Measurements from ENCODE around the gene SPRR5.

The SPRR5 gene

DNA sequence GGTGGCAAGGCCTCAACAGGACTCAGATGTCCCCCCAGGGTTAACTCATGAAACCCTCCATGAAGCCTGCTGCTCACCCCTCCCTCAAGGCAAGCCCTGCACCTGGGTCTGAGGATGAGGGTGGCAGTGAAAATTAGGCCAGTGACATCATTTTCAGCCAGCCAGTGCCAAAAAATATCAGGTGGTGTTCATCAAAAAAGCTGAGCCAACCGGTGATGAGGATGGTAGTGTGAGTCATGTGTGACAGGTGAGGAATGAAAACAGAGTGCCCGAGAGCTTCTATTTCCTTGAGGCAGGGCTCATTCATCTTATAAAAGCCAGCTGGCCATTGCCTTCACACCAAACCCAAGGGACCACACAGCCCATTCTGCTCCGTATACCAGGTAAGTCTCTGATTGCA is 36.7 kb downstream of the SPRR5 start, which contains the start of gene SPRR1A:
Gene SPRR1A, plus strand, starts transcription at position 339 of the 400 bp plus-strand sequence. CDS start 1,150 bp downstream, outside the sequence.
- H3K27me3 Mint-ChIP-seq: peaks cover 42% of the 10 kb centered on the region
- H3K4me1 Mint-ChIP-seq (ENCODE audit: low read depth): no peaks in the 10 kb centered on the region
- no peak within 1 kb of the TSS for H3K4me3 Mint-ChIP-seq
- no peak within 1 kb of the TSS for H3K27ac Mint-ChIP-seq
- H3K36me3 Mint-ChIP-seq (ENCODE audit: low read depth): no peaks in the 10 kb centered on the region
- H3K9me3 Mint-ChIP-seq: peaks cover 5% of the 10 kb centered on the region

DNA sequence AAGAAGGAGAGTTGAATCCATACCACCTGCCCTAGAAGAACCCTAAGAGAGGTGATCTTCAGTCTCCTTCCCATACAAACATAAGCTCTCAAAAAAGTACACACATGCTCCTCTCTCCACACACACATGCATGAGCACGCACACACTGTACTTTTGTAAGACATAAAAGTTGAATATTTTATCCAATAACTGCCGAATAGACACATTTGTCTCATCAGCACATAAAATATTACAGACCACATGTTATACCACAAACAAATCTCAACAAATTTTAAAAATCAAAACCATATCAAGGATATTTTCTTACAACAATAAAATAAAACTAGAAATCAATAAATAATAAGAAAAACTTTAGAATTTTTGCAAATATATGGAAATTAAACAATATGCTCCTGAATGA is 39.6 kb downstream of the SPRR5 start:
- no peaks in the 10 kb centered on the region for H3K36me3 Mint-ChIP-seq (ENCODE audit: low read depth)
- no peaks in the 10 kb centered on the region for H3K4me1 Mint-ChIP-seq (ENCODE audit: low read depth)
- no peak overlapping the region for H3K4me3 Mint-ChIP-seq
- H3K9me3 Mint-ChIP-seq: peaks cover 5% of the 10 kb centered on the region
- H3K27me3 Mint-ChIP-seq: peaks cover 37% of the 10 kb centered on the region
- H3K27ac Mint-ChIP-seq: no peak overlapping the region

DNA sequence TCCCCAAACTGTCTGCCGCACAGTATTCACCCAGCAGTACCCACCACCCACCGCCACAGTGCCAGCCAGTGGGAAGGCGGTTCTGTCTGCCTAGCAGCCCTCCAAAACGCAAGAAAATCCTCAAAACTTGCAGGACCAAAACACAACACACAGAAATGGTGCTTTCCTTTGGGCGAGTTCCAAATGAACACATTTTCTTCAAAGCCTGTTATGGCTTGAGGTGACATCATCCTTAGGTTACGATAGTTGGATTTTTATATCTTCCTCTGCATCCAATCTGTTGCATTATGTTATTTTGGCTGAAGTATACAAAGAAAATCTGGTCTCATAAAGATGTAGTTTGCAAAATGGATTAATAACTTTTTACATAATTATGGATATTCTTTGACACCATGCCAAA is 46.2 kb downstream of the SPRR5 start:
- H3K4me3 Mint-ChIP-seq: no peak overlapping the region

DNA sequence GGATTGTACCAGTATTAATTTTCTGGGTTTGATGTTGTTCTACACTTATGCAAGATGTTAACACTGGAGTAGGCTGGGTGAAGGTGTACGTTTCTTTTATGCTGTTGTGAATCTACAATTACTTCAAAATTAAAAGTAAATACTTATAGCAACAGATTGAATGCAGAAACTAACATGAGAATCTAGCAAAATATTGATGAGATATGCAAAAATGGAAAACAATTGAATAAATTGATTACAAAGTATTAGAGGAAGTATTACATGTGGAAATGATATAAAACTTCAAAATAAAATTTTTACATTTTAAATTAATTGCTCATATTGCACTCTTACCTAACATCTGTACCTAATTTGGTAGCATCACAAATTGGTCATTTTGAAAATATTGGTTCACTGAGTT is 48.8 kb downstream of the SPRR5 start:
- Mint-ChIP-seq H3K36me3 (ENCODE audit: low read depth) (no peaks in the 10 kb centered on the region), H3K4me1 (ENCODE audit: low read depth) (no peaks in the 10 kb centered on the region), H3K9me3 (no peaks in the 10 kb centered on the region), H3K27ac (no peak overlapping the region), H3K4me3 (no peak overlapping the region), H3K27me3 (peaks cover 35% of the 10 kb centered on the region)

More for the DNA sequence above, 46.2 kb downstream of the SPRR5 start:
- Mint-ChIP-seq H3K27me3 (peaks cover 30% of the 10 kb centered on the region), H3K4me1 (ENCODE audit: low read depth) (no peaks in the 10 kb centered on the region), H3K36me3 (ENCODE audit: low read depth) (no peaks in the 10 kb centered on the region), H3K27ac (no peak overlapping the region), H3K9me3 (no peaks in the 10 kb centered on the region)

DNA sequence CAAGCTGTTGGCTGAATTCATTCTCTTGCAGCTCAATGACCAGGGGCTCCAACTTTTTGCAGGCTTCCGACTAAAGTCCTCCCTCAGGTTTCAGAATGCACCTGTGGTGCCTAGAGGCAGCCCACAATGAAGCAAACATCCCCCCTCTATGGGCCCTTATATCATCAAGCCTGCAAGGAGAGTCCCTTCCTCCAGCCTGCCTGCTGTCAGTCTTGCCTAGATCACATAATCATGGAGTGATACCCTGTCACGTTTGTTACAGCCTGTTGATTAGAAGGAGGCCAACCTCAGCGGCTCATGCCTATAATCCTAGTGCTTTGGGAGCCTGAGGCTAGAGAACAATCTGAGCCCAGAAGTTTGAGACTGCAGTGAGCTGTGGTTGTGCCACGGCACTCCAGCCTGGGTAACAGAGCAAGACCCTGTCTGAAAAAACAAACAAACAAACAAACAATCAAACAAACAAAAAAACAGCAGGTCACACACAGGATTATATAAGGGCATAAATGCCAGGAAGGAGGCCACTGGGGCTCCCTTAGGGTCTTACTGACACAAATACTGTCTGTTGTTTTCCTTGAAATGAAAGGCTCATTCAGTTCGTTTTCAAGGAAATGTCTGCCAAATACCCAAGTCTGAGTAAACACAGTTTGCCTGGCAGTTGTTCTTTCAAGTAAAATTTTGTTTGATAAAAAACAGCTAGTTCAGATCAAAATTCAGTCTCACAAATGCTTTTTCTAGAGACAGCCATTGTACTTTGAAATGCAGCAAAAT is 49.8 kb downstream of the SPRR5 start:
- Mint-ChIP-seq H3K27ac (no peak overlapping the region), H3K36me3 (ENCODE audit: low read depth) (no peaks in the 10 kb centered on the region), H3K9me3 (no peaks in the 10 kb centered on the region), H3K4me1 (ENCODE audit: low read depth) (no peaks in the 10 kb centered on the region), H3K4me3 (no peak overlapping the region), H3K27me3 (peaks cover 37% of the 10 kb centered on the region)

DNA sequence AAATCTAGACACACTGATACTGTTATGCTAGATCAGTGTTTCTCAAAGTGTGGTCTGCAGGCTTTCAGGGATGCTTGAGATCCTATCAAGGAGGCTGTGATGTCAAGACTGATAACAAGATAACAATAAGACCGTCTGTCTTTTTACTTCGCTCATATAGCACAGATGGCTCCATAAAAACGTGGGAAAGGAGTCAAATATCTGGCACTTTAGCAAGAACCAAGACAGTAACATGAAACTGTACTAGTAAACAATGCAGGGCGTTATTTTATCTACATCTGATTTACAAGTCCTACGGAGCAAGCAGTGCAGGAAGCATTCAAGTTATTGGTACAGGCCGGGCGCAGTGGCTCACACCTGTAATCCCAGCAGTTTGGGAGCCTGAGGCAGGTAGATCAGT is 50.9 kb downstream of the SPRR5 start:
- Mint-ChIP-seq H3K4me1 (ENCODE audit: low read depth) (no peaks in the 10 kb centered on the region), H3K27ac (no peak overlapping the region), H3K9me3 (no peaks in the 10 kb centered on the region), H3K4me3 (no peak overlapping the region), H3K36me3 (ENCODE audit: low read depth) (no peaks in the 10 kb centered on the region), H3K27me3 (peaks cover 35% of the 10 kb centered on the region)

DNA sequence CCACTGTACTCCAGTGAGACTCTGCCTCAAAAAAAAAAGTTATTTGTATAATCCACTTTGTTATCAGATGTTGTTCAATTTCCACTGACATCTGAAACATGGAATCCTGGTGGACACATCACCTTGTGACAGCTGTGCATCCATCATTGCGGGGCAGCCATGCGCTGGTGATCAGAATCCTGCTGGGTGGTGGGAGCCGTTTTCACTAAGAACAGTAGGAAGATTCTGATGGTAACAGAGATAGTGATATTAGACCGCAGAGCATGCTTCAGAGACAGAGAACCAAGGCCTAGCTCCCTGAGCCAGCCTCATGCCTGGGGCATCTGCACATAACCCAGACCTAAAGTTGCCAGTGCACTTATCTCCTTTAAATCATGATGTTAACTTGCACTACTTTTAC is 51.5 kb downstream of the SPRR5 start:
- H3K27me3 Mint-ChIP-seq: peaks cover 33% of the 10 kb centered on the region
- H3K4me1 Mint-ChIP-seq (ENCODE audit: low read depth): no peaks in the 10 kb centered on the region
- no peak overlapping the region for H3K27ac Mint-ChIP-seq
- no peaks in the 10 kb centered on the region for H3K36me3 Mint-ChIP-seq (ENCODE audit: low read depth)
- H3K4me3 Mint-ChIP-seq: no peak overlapping the region
- H3K9me3 Mint-ChIP-seq: no peaks in the 10 kb centered on the region

All from stimulated activated naive CD8-positive, alpha-beta T cell treated with anti-CD3 and anti-CD28 coated beads, Interleukin-15, Interleukin-2, amounts not matched to agents 100 ng/mL and 50 ng/mL, for 24 hours (primary cell).